Posterior cingulate gyrus (tissue), 11 donors: ENCODE measurements around the gene BOC.
A peak's percentile ranks its signal among the peaks of the same experiment; 100 is the strongest.

ENCODE experiments used
- DNase-seq, 10 donors: peaks; one replicate each; pipeline versions ENCODE4 v3.0.0 to v3.0.0-alpha.2; 2020 to 2021; ENCODE audit warnings: mixed read lengths in 3 of 10
- intact Hi-C: fragments of 100-400 bp; cut with DNase I; formaldehyde crosslinking; loops from one replicate; pipeline ENCODE4 v1.15.1; 2023

Gene BOC

DNA sequence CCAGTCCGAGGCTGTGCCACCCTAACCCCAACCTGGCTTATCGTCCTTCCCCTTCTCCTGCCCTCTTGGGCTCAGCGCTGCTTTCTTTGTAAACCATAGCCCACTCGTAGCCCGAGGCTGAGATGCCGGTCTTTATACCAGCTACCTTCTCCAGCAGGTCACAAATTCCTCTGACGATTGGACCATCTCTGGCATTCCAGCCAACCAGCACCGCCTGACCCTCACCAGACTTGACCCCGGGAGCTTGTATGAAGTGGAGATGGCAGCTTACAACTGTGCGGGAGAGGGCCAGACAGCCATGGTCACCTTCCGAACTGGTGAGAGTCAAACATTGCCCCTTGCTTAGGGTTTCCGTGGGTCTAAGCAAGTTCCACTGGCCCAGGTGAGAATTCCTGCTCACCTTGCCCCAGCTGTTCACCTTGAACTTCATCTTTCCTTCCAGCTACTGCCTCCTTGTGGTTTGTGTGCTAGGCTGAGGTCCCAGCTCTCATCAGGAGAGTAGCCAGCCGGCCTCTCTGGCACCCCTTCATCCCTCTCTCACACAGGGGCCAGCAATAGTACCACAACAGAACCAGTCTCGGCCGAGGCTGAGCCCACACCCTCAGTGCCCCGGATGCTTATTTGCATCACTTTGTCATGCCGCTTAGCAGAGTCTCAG lies 66.7 kb downstream of the BOC start:
- intact Hi-C loops: loop anchor here (5.0 kb wide), 1 partner anchor 66 kb away; the partner anchor contains the start of gene BOC

DNA sequence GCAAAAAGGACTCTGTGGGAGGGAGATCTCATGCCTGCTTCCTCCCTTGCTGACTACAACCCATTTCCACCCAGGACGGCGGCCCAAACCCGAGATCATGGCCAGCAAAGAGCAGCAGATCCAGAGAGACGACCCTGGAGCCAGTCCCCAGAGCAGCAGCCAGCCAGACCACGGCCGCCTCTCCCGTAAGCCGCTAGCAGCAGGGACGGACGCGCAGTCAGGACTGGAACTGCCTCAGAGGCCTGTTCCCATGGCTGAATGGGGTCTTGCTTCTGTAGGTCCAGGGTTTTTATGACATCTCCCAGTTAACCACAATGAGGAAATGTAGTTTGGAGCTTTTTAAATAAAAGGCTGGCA lies 67.2 kb downstream of the BOC start:
- no peak for DNase-seq
- intact Hi-C loops: loop anchor here (5.0 kb wide), 1 partner anchor 66 kb away; the partner anchor contains the start of gene BOC

More for the DNA sequence above, 66.7 kb downstream of the BOC start:
- DNase-seq: peak in 1 of 10 donors; percentile 72

DNA sequence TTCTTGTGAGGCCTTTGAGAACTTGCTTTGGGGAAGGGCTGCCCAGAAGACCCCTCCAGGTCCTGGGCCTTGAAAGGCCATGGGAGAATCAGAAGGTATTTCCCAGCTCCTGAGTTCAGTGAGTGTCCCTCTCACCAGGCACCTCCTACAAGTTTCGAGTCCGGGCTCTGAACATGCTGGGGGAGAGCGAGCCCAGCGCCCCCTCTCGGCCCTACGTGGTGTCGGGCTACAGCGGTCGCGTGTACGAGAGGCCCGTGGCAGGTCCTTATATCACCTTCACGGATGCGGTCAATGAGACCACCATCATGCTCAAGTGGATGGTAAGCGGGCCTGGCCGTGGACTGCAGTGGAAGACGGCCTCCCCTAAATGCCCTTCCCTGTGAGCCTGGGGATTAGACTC lies 68.3 kb downstream of the BOC start:
- DNase-seq: peak in 1 of 10 donors; percentile 85
- intact Hi-C loops: loop anchor here (5.0 kb wide), 1 partner anchor 67 kb away; the partner anchor contains the start of gene BOC

DNA sequence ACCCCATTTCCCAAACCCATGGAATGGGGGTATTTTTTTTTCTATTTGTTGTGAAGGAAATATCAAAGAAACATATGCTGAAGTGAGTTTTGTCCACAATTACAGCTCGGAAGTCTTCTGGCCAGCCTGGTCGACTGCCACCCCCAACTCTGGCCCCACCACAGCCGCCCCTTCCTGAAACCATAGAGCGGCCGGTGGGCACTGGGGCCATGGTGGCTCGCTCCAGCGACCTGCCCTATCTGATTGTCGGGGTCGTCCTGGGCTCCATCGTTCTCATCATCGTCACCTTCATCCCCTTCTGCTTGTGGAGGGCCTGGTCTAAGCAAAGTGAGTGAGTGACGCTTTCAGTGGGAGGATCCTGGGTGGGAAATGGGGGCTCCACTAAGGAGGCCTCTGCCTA lies 71.9 kb downstream of the BOC start:
- DNase-seq: peak in 1 of 10 donors; percentile 41
- intact Hi-C loops: no loop called here

DNA sequence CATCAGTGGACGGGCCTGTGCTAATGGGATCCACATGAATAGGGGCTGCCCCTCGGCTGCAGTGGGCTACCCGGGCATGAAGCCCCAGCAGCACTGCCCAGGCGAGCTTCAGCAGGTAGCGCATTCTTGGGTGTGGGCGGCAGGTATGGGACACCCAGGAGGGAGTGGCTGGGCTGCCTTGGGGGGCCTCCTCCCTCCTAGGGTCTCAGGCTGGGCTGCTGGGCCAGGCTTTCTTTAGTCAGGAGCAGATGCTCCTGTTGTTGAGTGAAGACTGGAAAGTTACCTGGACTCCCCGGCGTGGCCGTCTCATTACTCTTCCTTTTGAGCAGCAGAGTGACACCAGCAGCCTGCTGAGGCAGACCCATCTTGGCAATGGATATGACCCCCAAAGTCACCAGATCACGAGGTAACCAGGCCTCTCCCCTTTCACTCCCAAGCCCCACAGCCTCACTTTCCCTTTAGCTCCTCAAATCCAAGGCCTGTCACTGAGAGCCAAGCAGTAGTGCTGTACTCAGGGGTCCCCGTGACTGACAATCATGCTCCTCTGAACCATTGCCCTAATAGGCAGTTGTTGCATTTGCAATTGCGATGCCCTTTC lies 73.2 kb downstream of the BOC start:
- peak in 1 of 10 donors; percentile 62 for DNase-seq
- intact Hi-C loops: loop anchor here (5.0 kb wide), 1 partner anchor 642 kb away; the partner anchor contains the start of gene CCDC80

DNA sequence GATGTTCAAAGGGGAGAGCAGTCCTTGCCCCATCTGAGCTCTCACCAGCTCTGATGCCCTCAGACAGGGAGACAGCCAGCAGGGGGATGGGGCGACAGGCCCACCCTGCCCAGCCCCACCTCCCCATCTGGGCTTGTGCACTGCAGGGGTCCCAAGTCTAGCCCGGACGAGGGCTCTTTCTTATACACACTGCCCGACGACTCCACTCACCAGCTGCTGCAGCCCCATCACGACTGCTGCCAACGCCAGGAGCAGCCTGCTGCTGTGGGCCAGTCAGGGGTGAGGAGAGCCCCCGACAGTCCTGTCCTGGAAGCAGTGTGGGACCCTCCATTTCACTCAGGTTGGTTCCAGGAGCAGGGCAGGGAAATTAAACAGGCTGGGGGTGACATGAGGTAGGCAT lies 73.9 kb downstream of the BOC start:
- peak in 1 of 10 donors; percentile 76 for DNase-seq
- intact Hi-C loops: loop anchor here (5.0 kb wide), 1 partner anchor 643 kb away; the partner anchor contains the start of gene CCDC80

DNA sequence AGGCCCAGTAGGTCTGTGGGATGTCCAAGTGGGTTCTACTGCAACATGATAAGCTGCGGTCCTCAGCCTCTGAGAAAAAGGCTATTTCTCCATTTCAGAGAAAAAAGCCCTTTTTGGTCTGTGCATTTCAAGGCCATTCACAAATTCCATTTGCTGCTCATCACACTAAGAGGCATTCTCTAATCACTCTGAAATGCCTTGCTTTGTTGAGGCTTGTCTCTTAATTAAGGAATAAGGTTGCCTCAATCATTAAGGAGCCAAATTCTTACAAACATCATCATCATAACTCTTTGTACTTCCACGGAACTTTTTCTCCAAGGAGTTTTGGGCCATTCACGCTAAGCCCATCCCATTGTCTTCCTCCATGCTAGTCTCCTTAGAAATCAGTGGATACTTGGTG lies 74.4 kb downstream of the BOC start:
- intact Hi-C loops: loop anchor here (5.0 kb wide), 1 partner anchor 643 kb away; the partner anchor contains the start of gene CCDC80
- no peak for DNase-seq

DNA sequence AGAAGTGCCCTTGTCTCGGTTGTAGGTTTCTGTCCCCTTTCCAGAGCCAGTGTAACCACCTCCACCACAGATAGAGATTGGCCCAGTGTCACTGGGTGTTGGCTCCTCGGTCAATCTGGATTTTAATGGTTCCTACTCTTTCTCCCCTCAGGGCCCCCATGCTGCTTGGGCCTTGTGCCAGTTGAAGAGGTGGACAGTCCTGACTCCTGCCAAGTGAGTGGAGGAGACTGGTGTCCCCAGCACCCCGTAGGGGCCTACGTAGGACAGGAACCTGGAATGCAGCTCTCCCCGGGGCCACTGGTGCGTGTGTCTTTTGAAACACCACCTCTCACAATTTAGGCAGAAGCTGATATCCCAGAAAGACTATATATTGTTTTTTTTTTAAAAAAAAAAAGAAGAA lies 75.2 kb downstream of the BOC start:
- intact Hi-C loops: loop anchor here (5.0 kb wide), 1 partner anchor 644 kb away; the partner anchor contains the start of gene CCDC80
- peak in 1 of 10 donors; percentile 54 for DNase-seq

DNA sequence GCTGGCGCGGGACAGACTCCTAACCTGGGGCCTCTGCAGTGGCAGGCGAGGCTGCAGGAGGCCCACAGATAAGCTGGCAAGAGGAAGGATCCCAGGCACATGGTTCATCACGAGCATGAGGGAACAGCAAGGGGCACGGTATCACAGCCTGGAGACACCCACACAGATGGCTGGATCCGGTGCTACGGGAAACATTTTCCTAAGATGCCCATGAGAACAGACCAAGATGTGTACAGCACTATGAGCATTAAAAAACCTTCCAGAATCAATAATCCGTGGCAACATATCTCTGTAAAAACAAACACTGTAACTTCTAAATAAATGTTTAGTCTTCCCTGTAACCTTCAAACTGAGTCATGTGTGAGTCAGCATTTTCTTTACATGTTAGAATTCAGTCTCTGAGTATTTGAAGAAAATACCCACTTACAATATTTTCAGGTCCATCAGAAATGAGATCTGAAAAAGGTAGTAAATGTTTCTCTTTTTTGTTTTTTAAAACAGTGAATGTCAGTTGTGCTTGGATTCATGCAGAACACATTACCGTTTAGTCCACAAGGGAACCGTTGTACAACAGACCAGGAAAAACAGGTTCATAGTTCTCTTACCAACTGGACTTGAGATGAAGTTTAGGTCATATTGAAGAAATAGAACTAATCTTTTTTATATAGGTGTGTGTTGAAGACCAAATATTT lies 75.9 kb downstream of the BOC start:
- intact Hi-C loops: loop anchor here (5.0 kb wide), 1 partner anchor 645 kb away; the partner anchor contains the start of gene CCDC80
- DNase-seq: peak in 1 of 10 donors; percentile 78

DNA sequence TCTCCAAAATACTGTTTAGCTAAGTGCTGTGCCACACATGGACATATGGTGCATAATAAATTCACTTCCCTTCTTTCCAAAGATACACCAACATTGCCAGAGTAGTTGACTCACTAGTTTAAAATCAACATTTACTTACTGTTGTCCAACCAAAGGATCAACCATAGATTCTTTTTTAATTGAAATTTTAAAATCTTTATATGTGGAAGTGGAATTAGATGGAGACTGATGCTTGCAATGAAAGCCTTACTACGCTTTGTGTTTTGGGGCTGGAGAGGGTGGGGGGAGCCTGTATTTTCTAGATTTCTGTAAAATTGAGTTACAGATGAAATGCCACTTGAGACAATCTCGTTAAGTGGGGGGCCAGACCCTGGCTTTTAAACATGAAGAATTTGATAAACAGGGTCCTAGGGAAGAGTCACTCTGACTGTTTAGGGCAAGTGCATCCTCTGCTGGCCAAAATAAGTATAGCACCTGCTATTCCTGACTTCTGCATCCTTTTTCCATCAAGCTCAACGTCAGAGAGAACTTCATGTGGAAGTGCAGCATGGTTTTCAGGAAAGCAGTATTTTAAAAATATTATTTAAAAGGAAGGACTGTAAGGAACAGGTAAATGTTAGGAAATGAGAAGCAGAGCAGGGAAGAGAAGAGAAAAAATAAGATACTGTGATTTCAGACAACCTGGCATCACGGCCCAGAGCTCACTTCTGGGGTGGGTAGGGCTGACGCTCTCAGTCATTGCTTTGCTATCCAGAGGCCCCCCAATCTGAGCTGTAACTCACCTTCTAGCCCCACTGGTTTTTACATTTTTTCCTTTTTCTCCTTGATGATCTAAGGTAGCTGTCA lies 76.7 kb downstream of the BOC start:
- intact Hi-C loops: loop anchor here (1.0 to 5.0 kb wide), 3 partner anchors 152 to 646 kb away; partner anchors contain the start of gene CCDC80
- peak in 5 of 10 donors; percentile 53 to 71 (median 59) for DNase-seq

DNA sequence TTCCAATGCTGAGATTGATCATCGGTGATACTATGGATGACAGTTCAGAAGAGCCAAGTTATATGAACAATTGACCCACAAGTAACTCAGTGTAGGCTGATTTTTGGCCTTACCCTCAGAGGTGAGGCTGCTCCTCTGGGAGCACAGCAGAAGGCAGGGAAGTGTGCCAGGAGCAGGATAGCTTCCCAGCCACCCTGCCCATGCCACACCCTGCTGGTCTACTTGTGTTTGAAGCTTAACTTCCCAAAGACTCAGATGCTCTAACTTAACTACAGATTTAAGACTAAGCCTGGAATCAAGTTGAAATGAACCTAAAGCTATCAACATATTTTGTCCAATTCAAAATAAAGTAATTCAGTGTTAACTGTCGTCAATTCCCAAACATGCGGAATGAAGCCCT lies 77.5 kb downstream of the BOC start:
- peak in 2 of 10 donors; percentile 27 to 63 for DNase-seq
- intact Hi-C loops: loop anchor here (1.0 to 5.0 kb wide), 3 partner anchors 153 to 647 kb away; partner anchors contain the start of gene CCDC80

DNA sequence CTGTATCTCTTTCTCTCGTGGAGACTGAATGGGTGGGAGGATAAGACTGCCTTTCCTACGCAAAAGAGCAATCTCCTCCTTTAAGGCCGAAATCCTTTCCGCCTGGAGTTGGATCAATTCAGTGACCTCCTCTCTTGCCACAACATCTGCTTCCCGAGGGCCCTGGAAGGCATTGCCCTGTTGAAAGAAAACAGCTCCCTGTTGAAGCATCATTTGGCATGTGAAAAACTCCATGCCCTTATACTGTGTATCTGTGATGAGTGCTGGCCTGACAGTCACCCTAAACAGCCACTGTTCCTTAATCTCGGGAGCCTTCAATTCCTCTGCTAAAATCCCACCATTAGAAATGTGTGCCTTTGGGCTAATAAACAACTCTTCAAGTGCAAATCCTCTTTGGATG lies 80.2 kb downstream of the BOC start:
- DNase-seq: peak in 1 of 10 donors; percentile 26
- intact Hi-C loops: no loop called here

DNA sequence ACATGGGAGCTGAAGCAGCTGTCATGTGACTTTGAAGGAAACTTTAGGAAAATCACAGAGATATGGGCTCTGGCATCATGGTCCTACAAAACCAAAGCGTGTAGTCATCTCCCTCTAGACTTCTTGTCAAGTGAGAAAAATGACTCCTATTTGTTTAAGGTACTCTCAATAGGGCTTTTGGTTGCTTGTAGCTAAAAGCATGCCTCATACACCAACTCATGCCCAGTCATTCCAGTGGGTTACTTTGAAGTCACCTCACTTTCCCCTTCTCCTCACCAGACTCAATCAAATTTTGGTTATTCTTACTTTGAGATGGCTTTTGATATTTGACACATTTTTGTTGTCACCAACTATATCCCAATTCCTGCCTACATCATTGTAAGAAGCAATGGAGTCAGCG lies 81.6 kb downstream of the BOC start:
- no peak for DNase-seq
- intact Hi-C loops: no loop called here

DNA sequence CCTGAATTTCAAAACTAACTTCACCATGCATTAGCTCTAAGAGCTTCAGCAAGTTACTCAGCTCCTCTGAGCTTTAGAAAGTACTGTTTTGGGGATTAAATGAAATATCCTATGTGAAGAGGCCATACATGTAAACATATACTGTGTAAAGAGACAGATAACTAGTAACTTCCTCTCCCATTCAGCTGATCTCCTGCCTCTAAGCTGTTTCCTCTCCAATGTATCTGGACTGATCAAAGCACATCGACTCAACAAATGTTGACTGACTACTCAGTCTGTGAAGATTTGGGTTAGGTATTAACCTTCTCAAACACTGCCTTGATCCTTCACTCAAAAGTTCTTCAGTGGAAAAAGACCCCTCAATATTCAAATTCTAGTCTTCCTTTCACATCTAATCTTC lies 82.0 kb downstream of the BOC start:
- DNase-seq: no peak
- intact Hi-C loops: no loop called here

DNA sequence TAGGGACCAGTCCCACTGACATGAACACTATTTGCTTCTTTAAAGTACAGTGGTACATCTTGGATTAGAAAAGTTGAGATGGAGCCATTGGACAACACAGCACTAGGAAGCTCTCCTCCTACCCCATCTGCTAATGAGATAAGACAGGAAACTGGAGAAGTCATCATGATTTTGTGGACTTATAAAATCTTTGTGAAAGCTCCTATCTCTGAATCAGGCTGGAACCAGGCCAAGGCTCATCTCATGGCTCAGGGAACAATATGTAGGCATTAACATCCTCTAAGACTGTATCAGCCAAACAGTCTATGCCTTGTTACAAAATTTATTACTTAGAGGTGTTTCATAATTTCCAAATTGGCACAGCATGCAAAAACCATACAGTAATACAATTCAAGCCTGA lies 84.1 kb downstream of the BOC start:
- DNase-seq: no peak
- intact Hi-C loops: no loop called here

DNA sequence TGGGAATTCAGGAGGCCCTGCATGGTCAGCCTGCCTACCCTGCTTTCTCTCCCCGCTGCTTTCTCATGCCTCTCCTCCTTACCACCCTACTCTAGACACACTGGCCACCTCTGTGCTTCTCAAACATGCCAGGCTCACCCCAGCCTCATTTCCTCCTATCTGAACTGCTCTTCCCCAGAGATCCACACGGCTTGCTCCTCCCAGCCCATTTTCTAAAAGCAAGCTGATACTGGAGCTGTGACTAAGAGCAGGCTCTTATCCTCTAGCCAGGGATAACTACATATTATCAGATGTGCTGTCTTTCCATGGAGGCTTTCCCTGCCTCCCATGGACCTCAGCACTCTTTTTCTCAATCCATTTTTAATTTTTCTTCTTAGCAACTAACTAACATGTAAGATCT lies 85.9 kb downstream of the BOC start:
- peak in 1 of 10 donors; percentile 16 for DNase-seq
- intact Hi-C loops: no loop called here

DNA sequence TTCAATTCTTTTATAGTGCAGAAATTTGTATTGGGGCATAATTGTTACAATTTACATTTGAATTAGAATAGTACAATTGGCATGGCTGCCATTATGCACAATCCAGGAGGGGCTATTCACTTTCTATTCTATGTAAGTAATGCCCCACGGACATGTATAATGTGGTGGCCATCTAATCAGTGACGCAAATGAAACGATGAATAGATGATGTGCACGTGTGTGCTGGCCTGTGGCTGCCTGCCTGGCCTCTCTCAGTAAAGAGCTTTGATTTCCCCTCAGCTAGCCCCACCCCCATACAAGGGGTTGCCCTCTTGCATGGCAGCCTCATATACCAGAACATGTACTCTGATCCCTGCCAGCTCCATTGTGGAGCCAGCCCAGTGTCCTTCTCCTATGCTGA lies 86.5 kb downstream of the BOC start:
- peak in 1 of 10 donors; percentile 57 for DNase-seq
- intact Hi-C loops: no loop called here

DNA sequence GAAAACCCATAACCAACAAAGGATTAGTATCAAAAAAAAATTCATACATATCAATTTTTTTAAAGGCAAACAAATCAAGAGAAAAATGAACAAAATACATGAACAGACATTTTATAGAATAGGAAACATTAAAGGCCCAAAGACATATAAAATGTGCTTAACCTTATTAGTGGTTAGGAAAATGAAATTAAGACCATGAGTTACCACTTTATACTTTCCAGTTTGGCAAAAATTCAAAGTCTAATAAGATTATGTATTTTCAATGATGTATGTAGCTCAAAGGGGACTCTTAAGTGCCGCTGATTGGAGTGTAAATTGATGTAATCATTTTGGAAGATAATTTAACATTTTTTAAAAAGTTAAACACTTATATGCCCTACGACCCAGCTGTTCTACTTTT lies 89.2 kb downstream of the BOC start:
- no peak for DNase-seq
- intact Hi-C loops: no loop called here

DNA sequence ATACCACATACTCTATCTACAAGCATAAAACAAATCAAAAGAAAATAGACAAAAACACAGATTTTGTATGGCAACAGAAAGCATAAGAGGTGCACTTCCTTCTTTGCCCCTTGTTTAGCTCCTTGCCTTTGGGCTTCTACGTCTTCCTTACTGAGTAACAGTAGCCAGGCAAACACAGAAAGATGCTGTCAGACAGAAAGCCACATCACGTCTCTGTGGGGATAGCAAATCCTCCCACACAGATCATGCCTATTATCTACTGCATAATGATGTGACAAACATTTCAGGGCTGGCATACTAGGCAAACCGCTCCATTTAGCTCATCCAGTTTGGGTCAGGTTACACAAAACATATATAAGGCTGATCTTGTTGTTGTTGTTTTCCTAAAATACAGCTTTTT lies 92.7 kb downstream of the BOC start:
- intact Hi-C loops: no loop called here
- no peak for DNase-seq
